Liver (tissue), 3 donors: ENCODE measurements around the gene EN1.

Experiments used
- EGR1 ChIP-seq, 2 donors: IDR thresholded peaks; 2 replicates each; pipeline ENCODE4 v1.6.1; 2016 to 2018; ENCODE audit warnings: antibody characterized with exemption in 2 of 2, low read depth in 2 of 2
- TF ChIP-seq, protein P1 (sequence below): fragments of 150-350 bp; IDR thresholded peaks from 2 replicates; pipeline ENCODE4 v1.5.1; 2017; ENCODE audit warnings: improper control_type of control experiment, low read depth, low read length; ENCODE audit not compliant: missing input control
- TF ChIP-seq, protein P2 (sequence below): IDR thresholded peaks from 2 replicates; pipeline ENCODE4 v1.6.1; 2016; ENCODE audit warnings: antibody characterized with exemption
- donor health status: healthy.
- donor health status: healthy.

DNA sequence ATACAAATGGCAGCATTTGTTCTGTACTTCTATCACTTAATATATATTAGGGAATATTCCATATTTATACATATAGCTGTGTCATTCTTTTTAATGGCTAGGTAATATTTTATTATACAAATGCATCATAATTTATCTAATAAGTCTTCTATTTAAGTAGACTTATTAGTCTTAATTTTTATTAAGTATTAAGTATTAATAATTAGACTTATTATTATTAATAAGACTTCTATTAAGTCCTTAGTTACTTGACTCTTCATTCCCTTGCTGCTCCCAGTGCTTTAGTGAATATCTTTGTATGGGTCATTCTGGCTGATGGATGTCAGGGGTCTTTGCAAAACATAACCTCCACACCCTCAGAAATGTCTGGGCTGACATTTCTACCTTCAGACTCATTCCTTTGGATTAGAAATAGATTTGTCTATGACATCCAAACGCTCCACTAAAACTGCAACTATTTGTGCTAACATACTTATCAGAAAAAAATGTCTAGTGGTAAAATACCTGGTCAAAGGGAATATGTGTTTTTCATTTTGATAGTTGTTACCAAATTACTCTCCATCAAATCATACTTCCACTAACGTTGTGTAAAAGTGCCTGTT is 35.8 kb downstream of the EN1 start:
- TF ChIP-seq, protein P1, sequence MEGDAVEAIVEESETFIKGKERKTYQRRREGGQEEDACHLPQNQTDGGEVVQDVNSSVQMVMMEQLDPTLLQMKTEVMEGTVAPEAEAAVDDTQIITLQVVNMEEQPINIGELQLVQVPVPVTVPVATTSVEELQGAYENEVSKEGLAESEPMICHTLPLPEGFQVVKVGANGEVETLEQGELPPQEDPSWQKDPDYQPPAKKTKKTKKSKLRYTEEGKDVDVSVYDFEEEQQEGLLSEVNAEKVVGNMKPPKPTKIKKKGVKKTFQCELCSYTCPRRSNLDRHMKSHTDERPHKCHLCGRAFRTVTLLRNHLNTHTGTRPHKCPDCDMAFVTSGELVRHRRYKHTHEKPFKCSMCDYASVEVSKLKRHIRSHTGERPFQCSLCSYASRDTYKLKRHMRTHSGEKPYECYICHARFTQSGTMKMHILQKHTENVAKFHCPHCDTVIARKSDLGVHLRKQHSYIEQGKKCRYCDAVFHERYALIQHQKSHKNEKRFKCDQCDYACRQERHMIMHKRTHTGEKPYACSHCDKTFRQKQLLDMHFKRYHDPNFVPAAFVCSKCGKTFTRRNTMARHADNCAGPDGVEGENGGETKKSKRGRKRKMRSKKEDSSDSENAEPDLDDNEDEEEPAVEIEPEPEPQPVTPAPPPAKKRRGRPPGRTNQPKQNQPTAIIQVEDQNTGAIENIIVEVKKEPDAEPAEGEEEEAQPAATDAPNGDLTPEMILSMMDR: no peak
- TF ChIP-seq, protein P2, sequence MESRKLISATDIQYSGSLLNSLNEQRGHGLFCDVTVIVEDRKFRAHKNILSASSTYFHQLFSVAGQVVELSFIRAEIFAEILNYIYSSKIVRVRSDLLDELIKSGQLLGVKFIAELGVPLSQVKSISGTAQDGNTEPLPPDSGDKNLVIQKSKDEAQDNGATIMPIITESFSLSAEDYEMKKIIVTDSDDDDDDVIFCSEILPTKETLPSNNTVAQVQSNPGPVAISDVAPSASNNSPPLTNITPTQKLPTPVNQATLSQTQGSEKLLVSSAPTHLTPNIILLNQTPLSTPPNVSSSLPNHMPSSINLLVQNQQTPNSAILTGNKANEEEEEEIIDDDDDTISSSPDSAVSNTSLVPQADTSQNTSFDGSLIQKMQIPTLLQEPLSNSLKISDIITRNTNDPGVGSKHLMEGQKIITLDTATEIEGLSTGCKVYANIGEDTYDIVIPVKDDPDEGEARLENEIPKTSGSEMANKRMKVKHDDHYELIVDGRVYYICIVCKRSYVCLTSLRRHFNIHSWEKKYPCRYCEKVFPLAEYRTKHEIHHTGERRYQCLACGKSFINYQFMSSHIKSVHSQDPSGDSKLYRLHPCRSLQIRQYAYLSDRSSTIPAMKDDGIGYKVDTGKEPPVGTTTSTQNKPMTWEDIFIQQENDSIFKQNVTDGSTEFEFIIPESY: no peak
- TF ChIP-seq EGR1 (IDR thresholded peaks at IDR 0.05; ENCODE audit: low read depth in 2 of 2): no peak
